Upper lobe of left lung (tissue), 6 donors: ENCODE results near the gene AGPAT4. TPM values are rescaled to one million over a fixed set of nuclear protein-coding genes. Genes with fewer than 3 reads are reported as not detected.
"Not testable (repeated sequence)": the region's sequence is repeated elsewhere in the genome, so short reads cannot be mapped to it uniquely, and the experiment has no call there.

Experiments used
- ATAC-seq, 2 donors: fragments of 200-7000 bp; cut with Tn5 transposase; one replicate each; pipeline ENCODE4 v1.9.1; 2022; ENCODE audit warnings: mild to moderate bottlenecking in 2 of 2, moderate library complexity in 2 of 2; ENCODE audit not compliant: low FRiP score in 2 of 2
- DNase-seq, 2 donors: peaks; one replicate each; pipeline ENCODE4 v3.0.0-alpha.2; 2019 to 2020
- H3K27ac ChIP-seq, 4 donors: fragments of 200-600 bp; sonication (generic); one replicate each; pipeline ENCODE4 v1.5.1; 2016 to 2019
- H3K27me3 ChIP-seq, 4 donors: fragments of 200-600 bp; sonication (generic); one replicate each; pipeline ENCODE4 v1.5.1; 2017 to 2019
- H3K36me3 ChIP-seq, 4 donors: fragments of 200-600 bp; sonication (generic); one replicate each; pipeline ENCODE4 v1.5.1; 2016 to 2019
- H3K4me1 ChIP-seq, 4 donors: fragments of 200-600 bp; sonication (generic); one replicate each; pipeline ENCODE4 v1.5.1; 2018 to 2019
- H3K4me3 ChIP-seq, 4 donors: fragments of 200-600 bp; sonication (generic); one replicate each; pipeline ENCODE4 v1.5.1; 2017 to 2019; ENCODE audit warnings: mild to moderate bottlenecking in 2 of 4, moderate library complexity in 1 of 4
- H3K9me3 ChIP-seq, 4 donors: fragments of 200-600 bp; sonication (generic); one replicate each; pipeline ENCODE4 v1.5.1; 2018 to 2019
- CTCF ChIP-seq, 6 experiments: fragments of 450-650 bp in 4 of 6; fragments of 200-600 bp in 2 of 6; sonication (generic) in 2 of 6; IDR thresholded peaks; one replicate each; pipeline ENCODE4 v1.5.1; 2016 to 2019; ENCODE audit warnings: antibody characterized with exemption in 6 of 6
- EP300 ChIP-seq, 4 donors: sonication (generic); formaldehyde crosslinking; IDR thresholded peaks; one replicate each; pipeline ENCODE4 v1.5.1; 2017; ENCODE audit warnings: antibody characterized with exemption in 4 of 4, control low read depth in 2 of 4
- POLR2A ChIP-seq, 4 donors: fragments of 450-650 bp; IDR thresholded peaks; one replicate each; pipeline ENCODE4 v1.5.1; 2016 to 2017; ENCODE audit warnings: antibody characterized with exemption in 4 of 4, mild to moderate bottlenecking in 2 of 4
- POLR2AphosphoS5 ChIP-seq, 2 donors: sonication (generic); formaldehyde crosslinking; IDR thresholded peaks; one replicate each; pipeline ENCODE4 v1.5.1; 2017; ENCODE audit warnings: antibody characterized with exemption in 2 of 2
- WGBS, 2 donors: methylation state at CpG; one replicate each; pipeline ENCODE4 v1.1.5; 2017 to 2018; 5-methylcytosine and 5-hydroxymethylcytosine counted together
- total RNA-seq, 6 donors: library from RNA; depleted of rRNA in 4 of 6; stranded (reverse); fragments of >200 nt in 4 of 6; gene quantifications; one replicate each; pipeline versions ENCODE4 v1.1.0 to v1.2.1, GENCODE V29; 2016 to 2021
- donor health status: DM: no; HTN: no; CAD: no; lungs with moderate emphysema.
- donor health status: DM: no; HTN: yes; CAD: no; lungs with severe emphysema.

The AGPAT4 gene
- total RNA-seq, 6 donors from 2014 or later, result 7.0 to 26.3 (median 14.4) TPM

- H3K4me1 ChIP-seq, result no peaks in the 10 kb centered on the region
- H3K36me3 ChIP-seq, result peaks cover 0 to 48% (median 0%) of the 10 kb centered on the region in 4 donors
- H3K4me3 ChIP-seq, result no peak overlapping the region
- TF ChIP-seq POLR2A (IDR thresholded peaks at IDR 0.05) (no peak), CTCF (IDR thresholded peaks at IDR 0.05) (no peak), POLR2AphosphoS5 (IDR thresholded peaks at IDR 0.05) (no peak), EP300 (IDR thresholded peaks at IDR 0.05) (no peak)
- DNase-seq, result peak in 1 of 2 donors; percentile 10
- no peak for ATAC-seq
- WGBS, 2 donors, result 96 to 99% methylated on average over 6 of the region's 7 CpGs
- H3K27me3 ChIP-seq, result no peaks in the 10 kb centered on the region
- peaks cover 3 to 12% (median 8%) of the 10 kb centered on the region in 4 donors for H3K9me3 ChIP-seq
- H3K27ac ChIP-seq, result no peak overlapping the region
Measured at GRCh38 chr6:161127071-161127740, 146.7 kb downstream of the AGPAT4 start.

- TF ChIP-seq POLR2A (IDR thresholded peaks at IDR 0.05) (no peak), POLR2AphosphoS5 (IDR thresholded peaks at IDR 0.05) (no peak), EP300 (IDR thresholded peaks at IDR 0.05) (no peak)
- no peak overlapping the region for H3K27ac ChIP-seq
- H3K27me3 ChIP-seq, result no peaks in the 10 kb centered on the region
- H3K4me3 ChIP-seq, result no peak overlapping the region
- DNase-seq (no peak), ATAC-seq (no peak)
- H3K9me3 ChIP-seq, result peaks cover 3 to 12% (median 8%) of the 10 kb centered on the region in 4 donors
- WGBS, 2 donors, result 94 to 97% methylated on average over 2 of the region's 2 CpGs
- peaks cover 0 to 46% (median 0%) of the 10 kb centered on the region in 4 donors for H3K36me3 ChIP-seq
- H3K4me1 ChIP-seq, result no peaks in the 10 kb centered on the region
Measured at GRCh38 chr6:161125591-161125990, 148.3 kb downstream of the AGPAT4 start.

GRCh38 chr6:161123319-161123718 is 150.5 kb downstream of the AGPAT4 start:
- peaks cover 3 to 12% (median 8%) of the 10 kb centered on the region in 4 donors for H3K9me3 ChIP-seq
- DNase-seq, H3K4me1 ChIP-seq, H3K27ac ChIP-seq, H3K27me3 ChIP-seq, ATAC-seq, H3K4me3 ChIP-seq: not testable (repeated sequence)
- H3K36me3 ChIP-seq, result peaks cover 0 to 55% (median 4%) of the 10 kb centered on the region in 4 donors

- Histone ChIP-seq H3K4me3 (no peak overlapping the region), H3K4me1 (no peaks in the 10 kb centered on the region), H3K36me3 (peaks cover 6 to 78% (median 39%) of the 10 kb centered on the region in 4 donors), H3K27ac (no peak overlapping the region), H3K27me3 (no peaks in the 10 kb centered on the region), H3K9me3 (peaks cover 0 to 2% (median under 1%) of the 10 kb centered on the region in 4 donors)
- 93 to 94% methylated on average over 2 of the region's 2 CpGs for WGBS, 2 donors
- DNase-seq, result no peak
- no peak for TF ChIP-seq EP300 (IDR thresholded peaks at IDR 0.05)
- TF ChIP-seq POLR2AphosphoS5 (IDR thresholded peaks at IDR 0.05), result no peak
- TF ChIP-seq CTCF (IDR thresholded peaks at IDR 0.05), result no peak
- TF ChIP-seq POLR2A (IDR thresholded peaks at IDR 0.05), result no peak
- ATAC-seq, result no peak
Measured at GRCh38 chr6:161117942-161118341, 155.9 kb downstream of the AGPAT4 start.

- H3K27ac ChIP-seq, result no peak overlapping the region
- no peak overlapping the region for H3K4me3 ChIP-seq
- peaks cover 6 to 81% (median 45%) of the 10 kb centered on the region in 4 donors for H3K36me3 ChIP-seq
- TF ChIP-seq POLR2AphosphoS5 (IDR thresholded peaks at IDR 0.05) (no peak), EP300 (IDR thresholded peaks at IDR 0.05) (peak in 1 of 4 donors; percentile 34)
- peak in 1 of 2 donors; percentile 85 for ATAC-seq
- H3K27me3 ChIP-seq, result no peaks in the 10 kb centered on the region
- no peaks in the 10 kb centered on the region for H3K9me3 ChIP-seq
- H3K4me1 ChIP-seq, result no peaks in the 10 kb centered on the region
- WGBS, 2 donors, result 78 to 80% methylated on average over 7 of the region's 7 CpGs
- no peak for DNase-seq
Measured at GRCh38 chr6:161117308-161117707, 156.6 kb downstream of the AGPAT4 start.

GRCh38 chr6:161116554-161116953 is 157.3 kb downstream of the AGPAT4 start:
- Histone ChIP-seq H3K36me3 (peaks cover 6 to 89% (median 52%) of the 10 kb centered on the region in 4 donors), H3K27ac (no peak overlapping the region), H3K27me3 (no peaks in the 10 kb centered on the region), H3K9me3 (no peaks in the 10 kb centered on the region), H3K4me3 (no peak overlapping the region), H3K4me1 (no peaks in the 10 kb centered on the region)
- no peak for DNase-seq
- TF ChIP-seq EP300 (IDR thresholded peaks at IDR 0.05) (no peak), CTCF (IDR thresholded peaks at IDR 0.05) (no peak), POLR2AphosphoS5 (IDR thresholded peaks at IDR 0.05) (no peak), POLR2A (IDR thresholded peaks at IDR 0.05) (no peak)
- 96 to 97% methylated on average over 4 of the region's 4 CpGs for WGBS, 2 donors
- peak in 1 of 2 donors; percentile 29 for ATAC-seq
